Fibroblast of peridontal ligament (primary cell): ENCODE measurements around the gene INAFM1.

Experiments used
- DNase-seq: peaks from one replicate; pipeline ENCODE4 v3.0.0-alpha.2; 2010; ENCODE audit errors: extremely low read depth

Gene INAFM1

GRCh38 chr19:47274071-47274890 lies at the start of gene INAFM1:
Gene INAFM1 (plus strand): TSS chr19:47274885. CDS start chr19:47274920, 35 bp downstream.
- DNase-seq, result peak; percentile 88

GRCh38 chr19:47225746-47226425 lies 48.8 kb upstream of the INAFM1 start:
- DNase-seq, result peak; percentile 81

- DNase-seq, result peak; percentile 71
Measured at GRCh38 chr19:47226426-47227351, 48.0 kb upstream of the INAFM1 start.

GRCh38 chr19:47227352-47228167 lies 47.1 kb upstream of the INAFM1 start:
- peak; percentile 91 for DNase-seq

DNA sequence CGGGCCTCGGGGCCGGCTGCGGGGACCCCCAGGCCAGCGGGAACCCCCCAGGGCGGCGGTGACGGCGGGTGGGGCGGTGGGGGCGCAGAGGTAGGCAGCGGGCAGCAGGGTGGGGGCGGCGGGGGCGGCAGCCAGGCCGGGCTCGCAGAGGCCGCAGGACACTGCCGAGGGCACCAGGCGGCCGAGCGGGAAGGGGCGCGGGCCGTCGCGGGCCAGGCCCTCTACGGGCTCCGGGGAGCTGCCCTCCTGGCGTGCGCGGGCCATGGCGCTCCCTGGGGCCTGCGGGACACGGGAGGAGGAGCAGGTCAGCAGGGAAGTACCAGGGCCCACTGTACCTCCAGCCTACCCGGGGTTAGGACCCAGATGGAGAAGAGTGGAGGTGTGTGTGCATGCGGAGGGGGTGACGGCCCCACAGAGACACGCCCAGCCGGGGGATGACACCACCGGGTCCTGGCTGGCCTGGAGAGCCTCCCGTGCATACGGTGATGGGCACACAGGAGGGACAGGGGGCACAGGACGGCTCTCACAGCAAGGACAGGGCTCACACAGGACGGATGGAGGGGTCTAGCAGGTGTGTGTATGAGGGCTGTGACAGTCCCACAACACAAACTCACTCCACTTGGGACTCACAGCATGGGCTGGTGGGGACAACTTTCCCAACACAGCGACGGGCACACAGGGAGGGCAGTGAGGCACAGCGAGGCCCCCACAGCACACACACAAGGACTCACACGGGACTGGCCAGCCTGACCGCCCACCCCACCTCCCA lies 46.3 kb upstream of the INAFM1 start:
- no peak for DNase-seq

- DNase-seq, result peak; percentile 46
Measured at GRCh38 chr19:47228937-47229675, 45.6 kb upstream of the INAFM1 start.

- peak; percentile 31 for DNase-seq
Measured at GRCh38 chr19:47229676-47230053, 45.0 kb upstream of the INAFM1 start.

DNA sequence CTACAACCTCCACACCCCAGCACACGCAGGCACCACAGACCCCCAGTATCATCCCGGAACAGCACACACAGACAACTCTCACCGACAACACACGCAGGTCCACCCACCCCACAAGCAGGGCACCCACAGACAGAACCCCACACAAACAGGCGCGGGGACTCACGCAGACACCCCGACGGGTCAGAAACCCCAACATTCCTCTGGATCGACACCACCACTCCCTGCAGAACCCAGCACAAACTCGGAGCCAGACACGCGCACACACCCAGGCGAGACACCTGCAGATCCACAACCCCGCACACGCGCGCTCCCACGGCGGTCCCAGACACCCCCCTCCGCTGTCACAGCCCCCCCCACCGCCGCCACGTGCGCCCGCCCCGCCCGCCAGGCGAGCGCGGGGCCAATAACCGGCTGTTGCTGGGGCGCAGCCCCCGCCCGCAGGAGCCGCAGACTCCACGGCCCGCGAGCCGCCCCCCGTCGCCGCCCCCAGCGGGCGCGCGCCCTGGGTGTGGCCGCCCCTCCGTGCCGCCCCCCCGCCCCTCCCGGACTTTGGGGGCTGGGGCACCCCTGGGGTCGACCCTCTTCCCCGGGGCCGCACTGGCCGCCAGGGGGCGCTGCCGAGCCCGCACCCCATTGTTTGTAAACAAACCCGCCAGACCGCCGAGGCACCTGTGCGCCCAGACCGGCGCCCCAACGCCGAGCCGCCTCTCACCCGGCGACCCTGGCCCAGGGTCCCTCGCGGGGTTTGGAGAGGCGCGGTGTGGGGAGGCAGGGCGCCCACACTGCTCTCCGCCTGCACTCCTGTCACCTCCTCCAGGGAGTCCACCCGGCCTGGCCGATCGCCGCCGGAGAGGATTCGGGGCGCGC lies 44.4 kb upstream of the INAFM1 start:
- DNase-seq, result peak; percentile 40

GRCh38 chr19:47230921-47231214 lies 43.8 kb upstream of the INAFM1 start, which contains the start of gene BBC3:
Gene BBC3 (minus strand): TSS chr19:47231199. CDS start chr19:47228431, 2,768 bp downstream.
- DNase-seq, result no peak

DNA sequence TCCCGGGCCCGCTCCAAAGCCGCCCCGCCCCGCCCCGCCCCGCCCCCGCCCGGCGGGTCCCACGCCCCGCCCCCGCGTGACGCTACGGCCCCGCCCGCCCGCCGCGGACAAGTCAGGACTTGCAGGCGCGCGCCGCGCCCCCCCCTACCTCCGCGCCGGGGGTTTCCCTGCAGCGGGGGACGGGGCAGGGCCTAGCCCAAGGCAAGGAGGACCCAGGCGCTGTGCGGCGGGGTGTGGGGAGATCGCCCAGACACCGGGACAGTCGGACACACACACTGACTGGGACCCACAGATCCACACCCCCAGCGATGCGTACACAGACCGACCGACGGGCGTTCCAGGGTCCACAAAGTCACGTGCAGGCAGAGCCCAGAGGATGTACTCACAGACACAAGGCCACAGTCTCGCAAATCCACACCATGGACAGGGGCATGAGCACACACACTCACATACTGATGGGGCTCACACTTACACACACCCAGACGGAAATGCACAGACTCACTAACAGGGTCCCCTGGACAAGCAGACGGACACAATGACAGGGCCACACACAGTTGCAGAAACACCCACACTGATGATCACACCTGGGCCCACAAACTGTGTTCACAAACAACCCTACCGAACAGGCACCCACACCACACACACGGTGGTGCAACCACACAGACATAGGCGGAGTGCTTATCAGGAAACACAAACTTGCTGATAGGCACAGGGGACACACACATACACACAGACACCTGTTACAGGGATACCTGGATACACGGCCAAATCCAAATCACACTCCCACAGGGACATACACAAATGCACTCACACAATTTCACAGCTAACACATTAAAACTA lies 43.2 kb upstream of the INAFM1 start:
- DNase-seq, result peak; percentile 81

DNA sequence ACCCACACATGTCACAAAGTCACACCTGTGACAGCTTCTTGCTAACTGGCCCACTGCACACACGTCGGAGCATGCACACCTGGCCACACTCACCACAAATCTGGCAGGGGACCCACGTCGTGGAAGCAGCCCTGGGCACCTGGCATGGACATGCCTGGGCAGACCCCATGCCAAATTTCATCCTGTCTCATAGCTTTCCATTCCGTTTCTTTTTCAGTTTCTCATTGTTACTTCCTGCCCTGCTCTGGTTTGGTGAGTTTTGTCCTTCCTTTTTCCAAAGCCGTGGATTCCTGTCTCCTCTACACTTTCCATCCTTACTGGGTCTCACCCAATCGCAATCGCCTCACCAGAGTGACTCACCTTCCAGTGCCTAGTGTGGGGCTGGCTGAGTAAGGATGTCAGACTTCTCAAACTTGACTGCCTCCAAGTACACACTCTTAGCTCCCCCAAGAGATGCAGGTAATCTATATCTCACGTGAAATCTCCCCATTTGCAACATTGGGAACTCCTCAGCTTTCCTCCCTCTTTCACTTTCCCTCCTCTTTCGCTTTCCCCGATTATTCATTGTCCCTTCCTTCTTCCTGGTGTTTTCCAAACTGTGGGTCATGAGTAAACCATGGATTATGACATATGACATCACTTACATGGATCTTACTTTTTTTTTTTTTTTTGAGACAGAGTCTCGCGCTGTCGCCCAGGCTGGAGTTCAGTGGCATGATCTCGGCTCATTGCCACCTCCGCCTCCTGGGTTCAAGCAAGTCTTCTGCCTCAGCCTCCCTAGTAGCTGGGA lies 42.1 kb upstream of the INAFM1 start:
- DNase-seq, result peak; percentile 84

- DNase-seq, result no peak
Measured at GRCh38 chr19:47236072-47236675, 38.5 kb upstream of the INAFM1 start.

DNA sequence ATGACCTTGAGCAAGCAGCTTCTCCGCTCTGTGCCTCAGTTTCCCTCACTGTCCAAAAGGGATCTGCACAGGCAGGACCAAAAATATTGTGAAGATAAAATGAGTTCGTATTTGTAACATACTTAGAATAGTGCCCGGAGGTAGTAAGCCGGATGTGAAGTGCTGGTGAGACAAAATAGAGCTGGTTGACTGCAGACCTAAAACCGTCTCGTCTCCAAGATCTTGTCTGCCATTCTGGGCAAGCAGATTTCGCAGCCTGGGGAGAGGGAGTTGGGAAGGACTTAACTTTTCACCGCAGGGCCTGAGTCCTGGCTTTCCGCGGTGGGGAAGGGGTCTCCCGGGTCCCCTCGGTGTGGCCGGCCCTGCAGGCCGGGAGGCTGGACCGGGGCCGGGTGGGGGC lies 35.5 kb upstream of the INAFM1 start:
- DNase-seq, result no peak

DNA sequence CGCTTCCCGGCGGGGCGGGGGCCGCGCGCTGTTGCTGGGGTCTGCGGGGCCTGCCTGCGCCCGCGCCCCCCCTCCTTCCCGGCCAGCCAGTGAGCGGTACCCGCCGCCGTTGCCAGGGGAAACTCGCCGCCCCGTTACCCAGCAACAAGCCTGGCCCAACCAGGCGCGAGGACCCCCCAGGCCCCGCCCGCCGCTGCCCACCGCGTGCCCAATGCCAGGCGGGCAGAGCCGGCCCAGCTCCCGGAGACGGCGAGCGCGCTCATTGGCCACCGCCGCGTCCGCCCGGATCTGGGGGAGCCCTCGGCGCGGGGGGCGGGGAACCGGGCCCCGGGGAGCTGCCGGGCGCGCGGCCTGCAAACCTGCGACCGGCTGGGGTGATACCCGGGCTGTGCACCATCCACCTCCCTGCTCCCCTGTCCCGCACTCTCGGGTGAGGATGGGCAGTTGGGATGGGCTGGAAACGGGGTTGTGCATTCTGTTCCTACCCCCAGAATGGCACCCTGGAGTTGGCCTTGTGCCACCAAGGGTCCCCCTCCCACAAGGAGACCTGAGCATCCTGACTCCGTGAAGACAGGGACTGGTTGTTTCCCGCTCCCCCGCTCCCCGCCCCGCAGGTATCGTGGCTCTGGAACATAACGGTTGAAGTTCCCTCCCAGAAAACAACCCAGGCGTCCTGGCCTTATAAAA lies 34.9 kb upstream of the INAFM1 start:
- peak; percentile 43 for DNase-seq

DNA sequence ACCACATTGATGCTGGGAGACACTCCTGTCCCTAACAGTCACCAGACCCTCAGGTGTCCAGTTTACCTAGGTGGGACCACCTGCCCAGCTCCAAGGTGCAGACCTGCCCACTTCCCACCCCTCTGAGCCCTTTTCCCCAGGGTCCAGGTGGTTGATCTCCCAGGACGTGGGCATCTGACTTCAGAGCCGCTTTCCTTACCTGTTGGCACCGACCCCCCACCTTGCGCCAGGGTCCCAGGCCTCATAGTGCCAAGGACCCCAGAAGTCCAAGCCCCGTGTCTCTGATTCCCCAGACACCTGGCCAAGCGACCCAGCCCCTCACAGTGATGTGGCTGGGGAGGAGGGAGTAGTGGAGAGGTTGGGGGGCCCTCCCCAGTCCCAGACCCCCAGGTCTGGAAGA lies 34.1 kb upstream of the INAFM1 start:
- no peak for DNase-seq
